IMR-90 (cell line): ENCODE data around the gene GTF2H1. TPM values are rescaled to one million over a fixed set of nuclear protein-coding genes. Genes with fewer than 3 reads are reported as not detected.

Source experiments
- ATAC-seq: fragments of 200-7000 bp; cut with Tn5 transposase; 2 replicates; pipeline ENCODE4 v1.9.1; 2020; ENCODE audit warnings: low read depth, mild to moderate bottlenecking, moderate library complexity
- BruUV-seq: library from RNA; stranded (reverse); fragments of 400-500 nt; replicated peaks from 2 replicates; lab custom pipeline; 2021; lab: Mats Ljungman, UMichigan
- CTCF ChIA-PET: fragments of 300-600 bp; formaldehyde crosslinking; extraction: SDS; loops from one replicate; lab custom pipeline; 2021; ENCODE audit warnings: antibody characterized with exemption; lab: Yijun Ruan, JAX
- POLR2A ChIA-PET: fragments of 300-600 bp; sonication (Branson Sonifier 250); formaldehyde crosslinking; loops from one replicate; lab custom pipeline; 2022; ENCODE audit warnings: antibody characterized with exemption; ENCODE audit not compliant: unreplicated experiment; lab: Charles Lee
- DNase-seq: peaks from one replicate; pipeline ENCODE4 v3.0.0; 2013
- H2AFZ ChIP-seq: replicated peaks from 2 replicates; pipeline ENCODE3; 2013; ENCODE audit warnings: low read length, mild to moderate bottlenecking; ENCODE audit not compliant: poor library complexity
- H2AK5ac ChIP-seq: 2 replicates; pipeline ENCODE4 v1.6.1; 2013; ENCODE audit warnings: low read depth, low read length, inconsistent platforms
- H2AK9ac ChIP-seq: replicated peaks from 2 replicates; pipeline ENCODE3; 2013; ENCODE audit warnings: mild to moderate bottlenecking, low read depth, low read length, moderate library complexity; ENCODE audit not compliant: poor library complexity
- H2BK120ac ChIP-seq: 2 replicates; pipeline ENCODE4 v1.6.1; 2013; ENCODE audit warnings: low read depth, low read length, inconsistent platforms
- H2BK15ac ChIP-seq: 3 replicates; pipeline ENCODE4 v1.6.1; 2013; ENCODE audit warnings: low read depth, low read length, inconsistent platforms
- H2BK20ac ChIP-seq: 2 replicates; pipeline ENCODE4 v1.6.1; 2013; ENCODE audit warnings: low read depth, mild to moderate bottlenecking, inconsistent platforms, low read length, moderate library complexity
- H2BK5ac ChIP-seq: 2 replicates; pipeline ENCODE4 v1.6.1; 2013; ENCODE audit warnings: mild to moderate bottlenecking, low read depth, low read length, inconsistent platforms; ENCODE audit not compliant: poor library complexity, severe bottlenecking
- H3K14ac ChIP-seq: replicated peaks from 2 replicates; pipeline ENCODE4 v1.6.1; 2013; ENCODE audit warnings: low read depth, low read length, inconsistent platforms
- H3K18ac ChIP-seq: 2 replicates; pipeline ENCODE4 v1.6.1; 2013; ENCODE audit warnings: low read depth, low read length, control low read depth
- H3K23ac ChIP-seq: 2 replicates; pipeline ENCODE4 v1.6.1; 2013; ENCODE audit warnings: low read depth, low read length, inconsistent platforms
- H3K27ac ChIP-seq: 2 replicates; pipeline ENCODE4 v1.5.1; 2013; ENCODE audit warnings: mild to moderate bottlenecking, control low read depth, low read length; ENCODE audit not compliant: insufficient read depth
- H3K27me3 ChIP-seq: 2 replicates; pipeline ENCODE4 v1.6.1; 2013; ENCODE audit warnings: low read length; ENCODE audit not compliant: control insufficient read depth, insufficient read depth
- H3K36me3 ChIP-seq: 2 replicates; pipeline ENCODE4 v1.6.1; 2013; ENCODE audit warnings: low read length, mixed read lengths; ENCODE audit not compliant: control insufficient read depth, insufficient read depth
- H3K4ac ChIP-seq: 2 replicates; pipeline ENCODE4 v1.6.1; 2013; ENCODE audit warnings: low read depth, low read length, inconsistent platforms
- H3K4me1 ChIP-seq: 2 replicates; pipeline ENCODE4 v1.6.1; 2013; ENCODE audit warnings: low read length, mixed read lengths; ENCODE audit not compliant: control insufficient read depth, insufficient read depth
- H3K4me2 ChIP-seq: 2 replicates; pipeline ENCODE4 v1.6.1; 2013; ENCODE audit warnings: low read depth, mild to moderate bottlenecking, control low read depth, low read length, moderate library complexity
- H3K4me3 ChIP-seq: 2 replicates; pipeline ENCODE4 v1.5.1; 2013; ENCODE audit warnings: low read depth, mild to moderate bottlenecking, control low read depth, low read length, moderate library complexity; ENCODE audit not compliant: insufficient read depth
- H3K56ac ChIP-seq: 2 replicates; pipeline ENCODE4 v1.6.1; 2013; ENCODE audit warnings: low read length, inconsistent platforms; ENCODE audit not compliant: insufficient read depth; ENCODE audit errors: extremely low read depth
- H3K79me1 ChIP-seq, 2 experiments: 2 replicates each; pipeline ENCODE4 v1.6.1; 2013; ENCODE audit warnings: low read length in 2 of 2, inconsistent platforms in 1 of 2, low read depth in 1 of 2
- H3K9ac ChIP-seq: 2 replicates; pipeline ENCODE4 v1.6.1; 2013; ENCODE audit warnings: low read depth, low read length, control low read depth
- H3K9me1 ChIP-seq: 2 replicates; pipeline ENCODE4 v1.6.1; 2013; ENCODE audit warnings: low read length, inconsistent platforms; ENCODE audit not compliant: insufficient read depth
- H3K9me3 ChIP-seq: 2 replicates; pipeline ENCODE4 v1.6.1; 2013; ENCODE audit warnings: low read length; ENCODE audit not compliant: control insufficient read depth, insufficient read depth
- H4K20me1 ChIP-seq: 2 replicates; pipeline ENCODE4 v1.6.1; 2013; ENCODE audit warnings: low read length, inconsistent platforms; ENCODE audit not compliant: insufficient read depth
- H4K5ac ChIP-seq: 2 replicates; pipeline ENCODE4 v1.6.1; 2013; ENCODE audit warnings: mild to moderate bottlenecking, low read depth, low read length, control low read depth
- H4K8ac ChIP-seq, 2 experiments: 2 replicates each; pipeline ENCODE4 v1.6.1; 2013; ENCODE audit warnings: low read depth in 2 of 2, low read length in 2 of 2, control low read depth in 1 of 2, inconsistent platforms in 1 of 2
- H4K91ac ChIP-seq: 2 replicates; pipeline ENCODE4 v1.6.1; 2013; ENCODE audit warnings: low read depth, low read length, inconsistent platforms; ENCODE audit not compliant: insufficient read depth
- CEBPB ChIP-seq: IDR thresholded peaks from 2 replicates; pipeline ENCODE4 v1.6.1; 2012; ENCODE audit warnings: low read depth, low read length, improper control_type of control experiment
- FOS ChIP-seq: fragments of 150-350 bp; IDR thresholded peaks from 2 replicates; pipeline ENCODE4 v1.6.1; 2016; ENCODE audit warnings: low read depth, low read length
- MAFK ChIP-seq: IDR thresholded peaks from 2 replicates; pipeline ENCODE4 v1.6.1; 2012; ENCODE audit warnings: low read depth, low read length, improper control_type of control experiment
- MAZ ChIP-seq: IDR thresholded peaks from 2 replicates; pipeline ENCODE4 v1.6.1; 2012; ENCODE audit warnings: low read depth, mild to moderate bottlenecking, low read length, improper control_type of control experiment, moderate library complexity, borderline replicate concordance
- MXI1 ChIP-seq: IDR thresholded peaks from 2 replicates; pipeline ENCODE4 v1.6.1; 2012; ENCODE audit warnings: low read depth, mild to moderate bottlenecking, low read length, moderate library complexity, borderline replicate concordance
- NFE2L2 ChIP-seq: fragments of 150-350 bp; IDR thresholded peaks from 2 replicates; pipeline ENCODE4 v1.6.1; 2016; ENCODE audit warnings: low read depth, mild to moderate bottlenecking, low read length
- POLR2A ChIP-seq: IDR thresholded peaks from 2 replicates; pipeline ENCODE4 v1.6.1; 2012; ENCODE audit warnings: mild to moderate bottlenecking, low read depth, low read length
- RAD21 ChIP-seq: IDR thresholded peaks from 2 replicates; pipeline ENCODE4 v1.6.1; 2012; ENCODE audit warnings: low read length, improper control_type of control experiment
- RFX5 ChIP-seq: IDR thresholded peaks from 2 replicates; pipeline ENCODE4 v1.8.0; 2012; ENCODE audit warnings: low read depth, mild to moderate bottlenecking, low read length, moderate library complexity
- SMC3 ChIP-seq: fragments of 150-350 bp; IDR thresholded peaks from 2 replicates; pipeline ENCODE4 v1.6.1; 2016; ENCODE audit warnings: low read depth, mild to moderate bottlenecking, antibody characterized with exemption, low read length, moderate library complexity
- WGBS, 2 experiments: methylation state at CpG; one replicate each; pipeline versions ENCODE4 v1.1.5 to v1.1.7; 2013; ENCODE audit warnings: missing lambda C conversion rate in 2 of 2; ENCODE audit not compliant: insufficient read length in 1 of 2; ENCODE audit errors: extremely low coverage in 2 of 2; 5-methylcytosine and 5-hydroxymethylcytosine counted together
- dilution Hi-C: fragments of 300-500 bp; cut with HindIII; formaldehyde crosslinking; loops from one replicate; pipeline ENCODE4 v1.14.3; 2018; ENCODE audit warnings: low sequenced_read_pairs; ENCODE audit not compliant: unreplicated experiment
- in situ Hi-C: fragments of 300-500 bp; cut with MboI; formaldehyde crosslinking; loops from 3 replicates; pipeline ENCODE4 v1.14.3; 2019; ENCODE audit warnings: low sequenced_read_pairs, inconsistent platforms, mixed read lengths
- intact Hi-C: fragments of 100-400 bp; cut with micrococcal nuclease; formaldehyde crosslinking; loops from 2 replicates; pipeline ENCODE4 v1.10.0; 2022
- polyA plus RNA-seq, 3 experiments: library from polyadenylated mRNA; depleted of rRNA; stranded (reverse); fragments of >200 nt; gene quantifications; 2 replicates each; pipeline ENCODE4 v1.2.3, GENCODE V29; 2012; ENCODE audit warnings: low replicate concordance in 1 of 3
- total RNA-seq: library from RNA; depleted of rRNA; stranded (reverse); fragments of >200 nt; gene quantifications from 2 replicates; pipeline ENCODE4 v1.2.3, GENCODE V29; 2012
- TF ChIP-seq, protein P1 (sequence below): fragments of 150-350 bp; IDR thresholded peaks from 2 replicates; pipeline ENCODE4 v1.6.1; 2017; ENCODE audit warnings: mild to moderate bottlenecking, antibody characterized with exemption, low read length, low read depth

GTF2H1 gene
- total and polyA plus RNA-seq, 2 of the 4 experiments (the other 2 are of a cell fraction) = 25.0 to 67.0 TPM

DNA sequence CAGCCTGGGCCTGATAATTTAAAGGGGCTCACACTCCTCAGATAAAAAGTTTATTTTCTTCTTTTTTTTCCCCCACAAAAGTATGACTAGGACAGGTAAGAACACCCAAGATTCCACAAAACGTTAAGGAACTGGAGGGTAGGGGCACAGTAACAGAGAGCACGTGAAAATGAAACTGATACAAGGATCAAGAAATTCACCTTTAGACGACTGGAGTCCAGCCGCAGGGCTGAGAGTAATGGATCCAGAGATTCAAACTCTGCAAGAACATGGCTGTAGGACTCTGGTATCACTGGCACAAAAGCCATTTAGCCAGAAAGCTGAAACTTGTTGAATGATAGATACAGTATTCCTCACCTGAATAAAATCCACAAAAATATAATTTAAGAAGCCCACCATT is 4.8 kb upstream of the GTF2H1 start:
- DNase-seq = no peak

More for the DNA sequence above, 4.8 kb upstream of the GTF2H1 start:
- 0 out of 2 replicates have a peak, but pooled peaks cover 3% of the 10 kb centered on the region for H3K36me3 ChIP-seq
- H3K27ac ChIP-seq = no peak overlapping the region
- ChIA-PET POLR2A (interaction anchor here (0.6 kb wide), 1 partner anchor 87 kb away, joined by 3 read pairs; no protein-coding TSS in a partner anchor), CTCF (no interaction called here)
- H3K9ac ChIP-seq = no peak overlapping the region
- BruUV-seq = no TSS peak
- ATAC-seq = no peak
- no peaks in the 10 kb centered on the region for H3K9me3 ChIP-seq
- H3K4me1 ChIP-seq = peaks cover 5% of the 10 kb centered on the region
- no peak for TF ChIP-seq RFX5
- TF ChIP-seq CEBPB = no peak
- TF ChIP-seq, protein P1, sequence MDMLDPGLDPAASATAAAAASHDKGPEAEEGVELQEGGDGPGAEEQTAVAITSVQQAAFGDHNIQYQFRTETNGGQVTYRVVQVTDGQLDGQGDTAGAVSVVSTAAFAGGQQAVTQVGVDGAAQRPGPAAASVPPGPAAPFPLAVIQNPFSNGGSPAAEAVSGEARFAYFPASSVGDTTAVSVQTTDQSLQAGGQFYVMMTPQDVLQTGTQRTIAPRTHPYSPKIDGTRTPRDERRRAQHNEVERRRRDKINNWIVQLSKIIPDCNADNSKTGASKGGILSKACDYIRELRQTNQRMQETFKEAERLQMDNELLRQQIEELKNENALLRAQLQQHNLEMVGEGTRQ = no peak
- no peak for TF ChIP-seq RAD21
- no peak for TF ChIP-seq MAZ
- TF ChIP-seq NFE2L2 = no peak
- TF ChIP-seq POLR2A = no peak
- TF ChIP-seq SMC3 = no peak
- no peak for TF ChIP-seq FOS
- TF ChIP-seq MXI1 = no peak
- TF ChIP-seq MAFK = no peak
- in situ Hi-C loops (no loop called here), dilution Hi-C loops (no loop called here), intact Hi-C loops (no loop called here)
- H2BK20ac ChIP-seq = no peak overlapping the region
- H2BK15ac ChIP-seq = no peak overlapping the region
- H3K27me3 ChIP-seq = no peaks in the 10 kb centered on the region
- no peak overlapping the region for H2BK120ac ChIP-seq
- no peaks in the 10 kb centered on the region for H4K20me1 ChIP-seq
- H4K5ac ChIP-seq = no peak overlapping the region
- H3K14ac ChIP-seq = no peak overlapping the region
- no peak overlapping the region for H3K4me3 ChIP-seq
- H3K9me1 ChIP-seq = 0 out of 2 replicates have a peak, but pooled peaks cover 2% of the 10 kb centered on the region
- no peak overlapping the region for H4K8ac ChIP-seq
- H3K79me1 ChIP-seq = peaks cover 28 to 46% of the 10 kb centered on the region in 2 experiments
- WGBS, 2 experiments = no CpG with 5 or more reads among the region's 4 CpGs
- H3K23ac ChIP-seq = no peak overlapping the region
- H2AK9ac ChIP-seq = no peak overlapping the region
- H2BK5ac ChIP-seq = no peak overlapping the region
- H2AK5ac ChIP-seq = no peak overlapping the region
- H3K56ac ChIP-seq = no peak overlapping the region
- no peak overlapping the region for H3K4ac ChIP-seq
- no peak overlapping the region for H3K4me2 ChIP-seq
- H3K18ac ChIP-seq = no peak overlapping the region
- no peak overlapping the region for H2AFZ ChIP-seq
- H4K91ac ChIP-seq = no peak overlapping the region
